Skeletal muscle tissue (tissue), 5 donors: ENCODE measurements around the gene ARHGAP42. TPM values are rescaled to one million over a fixed set of nuclear protein-coding genes. Genes with fewer than 3 reads are reported as not detected.

ENCODE experiments used
- H3K27ac ChIP-seq: one replicate; pipeline ENCODE4 v1.7.0; 2013; ENCODE audit warnings: mild to moderate bottlenecking, low read depth, low read length, inconsistent platforms
- H3K27me3 ChIP-seq, 3 donors: one replicate each; pipeline ENCODE4 v1.7.0; 2013; ENCODE audit warnings: low read length in 3 of 3; ENCODE audit not compliant: control insufficient read depth in 3 of 3, insufficient read depth in 3 of 3
- H3K36me3 ChIP-seq, 3 donors: one replicate each; pipeline ENCODE4 v1.7.0; 2013; ENCODE audit warnings: low read length in 3 of 3; ENCODE audit not compliant: control insufficient read depth in 3 of 3, insufficient read depth in 3 of 3
- H3K4me1 ChIP-seq, 3 donors: one replicate each; pipeline ENCODE4 v1.7.0; 2013; ENCODE audit warnings: low read length in 3 of 3, mild to moderate bottlenecking in 3 of 3; ENCODE audit not compliant: control insufficient read depth in 3 of 3, insufficient read depth in 3 of 3
- H3K4me3 ChIP-seq, 3 donors: one replicate each; pipeline ENCODE4 v1.7.0; 2013; ENCODE audit warnings: low read length in 3 of 3
- H3K9ac ChIP-seq, 3 donors: one replicate each; pipeline ENCODE4 v1.7.0; 2013; ENCODE audit warnings: low read length in 3 of 3, mild to moderate bottlenecking in 3 of 3, moderate library complexity in 2 of 3, low read depth in 1 of 3
- H3K9me3 ChIP-seq, 3 donors: one replicate each; pipeline ENCODE4 v1.7.0; 2013; ENCODE audit warnings: low read length in 3 of 3; ENCODE audit not compliant: control insufficient read depth in 3 of 3
- small RNA-seq: library from RNA; depleted of rRNA; stranded (forward); fragments of <200 nt; gene quantifications from one replicate; pipeline ENCODE3, GENCODE V24; 2014
- total RNA-seq: library from RNA; depleted of rRNA; stranded (reverse); fragments of >200 nt; gene quantifications from one replicate; pipeline ENCODE4 v1.2.3, GENCODE V29; 2014
- donor health status: Osteomylitis.

Gene ARHGAP42
- total RNA-seq, 1 donor from 2014 or later = 23.5 TPM

- Histone ChIP-seq H3K27me3 (no peaks in the 10 kb centered on the region), H3K4me3 (no peak overlapping the region), H3K4me1 (peaks cover 0 to 2% (median 0%) of the 10 kb centered on the region in 3 donors), H3K9me3 (no peaks in the 10 kb centered on the region), H3K9ac (no peak overlapping the region), H3K27ac (no peak overlapping the region), H3K36me3 (no peaks in the 10 kb centered on the region)
Observed at GRCh38 chr11:101030692-101031091, 343.6 kb downstream of the ARHGAP42 start.

- no peaks in the 10 kb centered on the region for H3K27me3 ChIP-seq
- no peak overlapping the region for H3K4me3 ChIP-seq
- no peak overlapping the region for H3K9ac ChIP-seq
- no peaks in the 10 kb centered on the region for H3K36me3 ChIP-seq
- H3K4me1 ChIP-seq = peaks cover 0 to 2% (median 0%) of the 10 kb centered on the region in 3 donors
- H3K27ac ChIP-seq = no peak overlapping the region
- no peaks in the 10 kb centered on the region for H3K9me3 ChIP-seq
Observed at GRCh38 chr11:101031713-101032112, 344.6 kb downstream of the ARHGAP42 start.

GRCh38 chr11:101032991-101033390, 345.9 kb downstream of the ARHGAP42 start:
- Histone ChIP-seq H3K27ac (no peak overlapping the region), H3K9ac (no peak overlapping the region), H3K4me1 (peaks cover 0 to 2% (median 0%) of the 10 kb centered on the region in 3 donors), H3K27me3 (no peaks in the 10 kb centered on the region), H3K9me3 (no peaks in the 10 kb centered on the region), H3K36me3 (no peaks in the 10 kb centered on the region), H3K4me3 (no peak overlapping the region)

- no peaks in the 10 kb centered on the region for H3K36me3 ChIP-seq
- H3K27ac ChIP-seq = no peak overlapping the region
- H3K4me3 ChIP-seq = no peak overlapping the region
Observed at GRCh38 chr11:101034076-101034475, 347.0 kb downstream of the ARHGAP42 start.

GRCh38 chr11:101035872-101036271, 348.8 kb downstream of the ARHGAP42 start:
- H3K4me1 ChIP-seq = peaks cover 0 to 2% (median 0%) of the 10 kb centered on the region in 3 donors
- H3K27ac ChIP-seq = no peak overlapping the region
- no peaks in the 10 kb centered on the region for H3K27me3 ChIP-seq
- H3K4me3 ChIP-seq = no peak overlapping the region
- H3K9me3 ChIP-seq = no peaks in the 10 kb centered on the region
- H3K9ac ChIP-seq = no peak overlapping the region
- no peaks in the 10 kb centered on the region for H3K36me3 ChIP-seq

More at GRCh38 chr11:101034076-101034475, 347.0 kb downstream of the ARHGAP42 start:
- Histone ChIP-seq H3K9ac (no peak overlapping the region), H3K4me1 (peaks cover 0 to 2% (median 0%) of the 10 kb centered on the region in 3 donors), H3K27me3 (no peaks in the 10 kb centered on the region), H3K9me3 (no peaks in the 10 kb centered on the region)

Small RNA genes lying within 50 kb of the gene (small RNA-seq; reads per million reads assigned to genes)
- not detected for gene RN7SL222P
